ENCODE measurements around the gene SGMS1. TPM values are rescaled to one million over a fixed set of nuclear protein-coding genes. Genes with fewer than 3 reads are reported as not detected.
A peak's percentile ranks its signal among the peaks of the same experiment; 100 is the strongest.

The SGMS1 gene
- total RNA-seq, 4 donors from 2014 or later: 64.3 to 132 (median 87.0) TPM

DNA sequence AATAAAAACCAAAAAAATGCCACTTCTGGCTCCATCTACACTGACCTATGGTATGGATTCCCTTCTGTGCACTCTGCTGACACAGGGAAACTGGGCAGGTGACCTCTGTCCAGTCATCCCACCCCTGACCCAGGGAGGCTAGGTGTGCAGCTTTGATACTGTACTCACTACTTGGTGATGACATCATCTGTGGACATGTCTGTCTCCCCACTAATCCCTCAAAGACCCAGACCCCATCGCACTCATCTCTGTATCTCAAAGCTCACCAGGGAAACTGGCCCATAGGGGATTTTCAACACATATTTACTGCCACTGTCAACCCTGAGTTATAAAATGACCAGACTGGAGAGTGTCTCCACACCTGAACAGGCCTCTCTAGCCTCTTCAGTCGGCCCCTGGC is 10.6 kb downstream of the SGMS1 start:
- Histone ChIP-seq H3K4me3 (no peak overlapping the region), H3K36me3 (no peaks in the 10 kb centered on the region), H3K27me3 (no peaks in the 10 kb centered on the region), H3K9me3 (no peaks in the 10 kb centered on the region), H3K4me1 (peaks cover 23 to 81% (median 45%) of the 10 kb centered on the region in 4 donors), H3K27ac (replicated peaks in 1 of 4) (no peak overlapping the region)
- no peak for DNase-seq (ENCODE audit: extremely low spot score)
- TF ChIP-seq POLR2AphosphoS5 (IDR thresholded peaks at IDR 0.05) (no peak), EP300 (IDR thresholded peaks at IDR 0.05) (no peak)
- intact Hi-C loops (cut with DNase I): no loop called here
- WGBS: 53% methylated on average over 2 of the region's 2 CpGs

DNA sequence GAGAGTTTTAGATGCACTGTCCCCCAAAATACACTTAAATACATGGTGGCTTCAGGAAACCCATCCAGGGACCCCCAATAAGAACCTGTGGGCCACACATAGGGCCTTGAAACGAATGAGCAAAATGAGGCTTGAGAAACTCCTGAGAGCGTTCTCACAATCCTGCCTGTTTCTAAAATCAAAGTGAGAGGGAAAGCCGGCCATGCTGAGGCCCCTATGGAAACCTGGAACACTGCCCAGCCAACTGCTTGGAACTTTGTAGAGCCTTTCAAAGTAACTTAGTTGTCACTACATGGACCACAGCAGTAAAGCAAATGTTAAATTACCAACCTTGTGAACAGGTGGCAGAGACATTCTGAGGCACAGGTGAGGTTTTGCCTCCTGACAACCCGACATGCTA is 13.4 kb downstream of the SGMS1 start:
- Histone ChIP-seq H3K36me3 (no peaks in the 10 kb centered on the region), H3K4me3 (no peak overlapping the region), H3K27me3 (no peaks in the 10 kb centered on the region), H3K27ac (replicated peaks in 1 of 4) (peak overlapping the region; percentile 17 to 58 (median 26)), H3K4me1 (peaks cover 38 to 95% (median 68%) of the 10 kb centered on the region in 4 donors), H3K9me3 (no peaks in the 10 kb centered on the region)
- DNase-seq (ENCODE audit: extremely low spot score): no peak
- WGBS: 40% methylated on average over 4 of the region's 4 CpGs
- intact Hi-C loops (cut with DNase I): no loop called here
- TF ChIP-seq POLR2A (IDR thresholded peaks at IDR 0.05; ENCODE audit: low read depth) (no peak), EP300 (IDR thresholded peaks at IDR 0.05) (no peak), POLR2AphosphoS5 (IDR thresholded peaks at IDR 0.05) (no peak)
- TF ChIP-seq, protein P1, sequence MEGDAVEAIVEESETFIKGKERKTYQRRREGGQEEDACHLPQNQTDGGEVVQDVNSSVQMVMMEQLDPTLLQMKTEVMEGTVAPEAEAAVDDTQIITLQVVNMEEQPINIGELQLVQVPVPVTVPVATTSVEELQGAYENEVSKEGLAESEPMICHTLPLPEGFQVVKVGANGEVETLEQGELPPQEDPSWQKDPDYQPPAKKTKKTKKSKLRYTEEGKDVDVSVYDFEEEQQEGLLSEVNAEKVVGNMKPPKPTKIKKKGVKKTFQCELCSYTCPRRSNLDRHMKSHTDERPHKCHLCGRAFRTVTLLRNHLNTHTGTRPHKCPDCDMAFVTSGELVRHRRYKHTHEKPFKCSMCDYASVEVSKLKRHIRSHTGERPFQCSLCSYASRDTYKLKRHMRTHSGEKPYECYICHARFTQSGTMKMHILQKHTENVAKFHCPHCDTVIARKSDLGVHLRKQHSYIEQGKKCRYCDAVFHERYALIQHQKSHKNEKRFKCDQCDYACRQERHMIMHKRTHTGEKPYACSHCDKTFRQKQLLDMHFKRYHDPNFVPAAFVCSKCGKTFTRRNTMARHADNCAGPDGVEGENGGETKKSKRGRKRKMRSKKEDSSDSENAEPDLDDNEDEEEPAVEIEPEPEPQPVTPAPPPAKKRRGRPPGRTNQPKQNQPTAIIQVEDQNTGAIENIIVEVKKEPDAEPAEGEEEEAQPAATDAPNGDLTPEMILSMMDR (IDR thresholded peaks at IDR 0.05): no peak

DNA sequence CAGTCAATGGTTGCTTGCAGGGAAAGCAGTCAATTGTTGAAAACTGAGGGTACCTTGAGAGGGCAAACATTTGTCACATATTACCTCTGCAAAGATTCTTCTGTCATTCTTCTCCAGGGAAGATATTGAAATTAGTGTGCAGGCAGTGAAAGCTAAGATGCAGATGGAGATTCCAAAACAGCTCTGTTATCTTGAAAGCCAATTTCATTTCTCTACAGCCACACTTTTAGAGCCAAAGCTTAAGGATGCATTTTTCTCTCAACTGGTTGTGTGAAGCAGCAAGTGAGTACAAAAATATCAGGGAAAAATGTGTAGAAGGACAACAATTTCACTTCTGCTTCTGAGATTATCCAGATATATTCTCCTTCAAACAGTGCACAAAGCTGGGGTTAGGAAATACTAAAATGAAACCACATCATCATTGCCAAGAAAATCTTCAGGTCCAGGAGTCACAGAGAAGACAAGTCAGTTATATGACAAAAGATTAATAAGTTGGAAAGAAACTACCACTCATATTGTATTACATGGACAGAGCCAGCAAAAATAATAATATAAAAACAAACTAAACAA is 16.3 kb downstream of the SGMS1 start:
- Histone ChIP-seq H3K27ac (replicated peaks in 1 of 4) (peak overlapping the region; percentile 25 to 66 (median 46)), H3K9me3 (no peaks in the 10 kb centered on the region), H3K4me1 (peaks cover 50 to 94% (median 81%) of the 10 kb centered on the region in 4 donors), H3K4me3 (peak overlapping the region in 1 of 4 donors; percentile 8), H3K36me3 (no peaks in the 10 kb centered on the region), H3K27me3 (no peaks in the 10 kb centered on the region)
- DNase-seq (ENCODE audit: extremely low spot score): no peak
- intact Hi-C loops (cut with DNase I): loop anchor here (5.0 kb wide), 1 partner anchor 55 kb away; no protein-coding TSS in a partner anchor
- TF ChIP-seq POLR2A (IDR thresholded peaks at IDR 0.05; ENCODE audit: low read depth) (no peak), EP300 (IDR thresholded peaks at IDR 0.05) (no peak), POLR2AphosphoS5 (IDR thresholded peaks at IDR 0.05) (no peak)
- TF ChIP-seq, protein P1 (IDR thresholded peaks at IDR 0.05): no peak

DNA sequence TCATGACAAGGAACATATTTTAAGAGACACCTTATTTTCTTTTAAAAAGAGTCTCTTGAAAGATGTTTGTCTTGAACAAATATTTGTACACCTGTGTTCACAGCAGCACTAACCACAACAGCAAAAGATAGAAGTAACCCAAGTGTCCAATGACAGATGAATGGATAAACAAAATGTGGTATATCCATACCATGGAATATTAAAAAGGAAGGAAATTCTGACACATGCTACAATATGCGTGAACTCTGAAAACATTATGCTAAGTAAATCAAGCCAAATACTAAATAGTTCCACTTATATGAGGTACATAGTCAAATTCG is 17.8 kb downstream of the SGMS1 start:
- intact Hi-C loops (cut with DNase I): loop anchor here (5.0 kb wide), 1 partner anchor 54 kb away; no protein-coding TSS in a partner anchor
- no peak for TF ChIP-seq EP300 (IDR thresholded peaks at IDR 0.05)
- DNase-seq (ENCODE audit: extremely low spot score): no peak
- no peaks in the 10 kb centered on the region for H3K9me3 ChIP-seq
- H3K27ac ChIP-seq (replicated peaks in 1 of 4): peak overlapping the region; percentile 33 to 78 (median 57)
- no peak overlapping the region for H3K4me3 ChIP-seq
- no peaks in the 10 kb centered on the region for H3K36me3 ChIP-seq
- peaks cover 56 to 94% (median 87%) of the 10 kb centered on the region in 4 donors for H3K4me1 ChIP-seq
- no peaks in the 10 kb centered on the region for H3K27me3 ChIP-seq
- 84% methylated on average over 2 of the region's 2 CpGs for WGBS

DNA sequence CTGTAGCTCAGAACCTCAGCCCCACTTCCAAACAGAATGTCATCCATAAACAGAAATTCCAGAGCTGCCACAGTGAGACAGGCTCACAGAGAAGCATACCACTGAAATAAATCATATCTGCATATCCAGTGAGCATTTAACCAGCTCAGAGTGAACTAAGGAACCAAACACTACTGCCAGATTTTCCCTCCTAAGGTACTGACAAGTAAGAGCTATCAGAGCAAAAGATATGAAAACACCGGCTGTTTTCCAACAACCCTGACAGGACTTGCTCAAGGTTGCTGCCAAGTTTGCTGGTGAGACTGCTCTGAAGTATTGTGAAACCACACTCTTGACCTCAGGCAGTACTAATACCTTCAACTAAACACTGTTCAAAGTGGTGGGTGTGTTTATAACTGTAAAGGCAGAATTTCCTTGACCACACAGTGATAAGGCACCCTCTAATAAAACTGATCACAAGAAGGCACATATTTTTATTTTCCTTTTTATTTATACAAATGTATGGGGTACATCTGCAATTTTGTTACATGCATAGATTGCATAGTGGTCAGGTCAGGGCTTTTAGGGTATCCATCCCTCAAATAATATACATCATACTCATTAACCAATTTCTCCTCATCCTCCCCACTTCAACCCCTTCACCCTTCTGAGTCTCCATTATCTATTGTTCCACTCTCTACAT is 18.3 kb downstream of the SGMS1 start:
- no peaks in the 10 kb centered on the region for H3K27me3 ChIP-seq
- peaks cover 54 to 94% (median 82%) of the 10 kb centered on the region in 4 donors for H3K4me1 ChIP-seq
- no peaks in the 10 kb centered on the region for H3K9me3 ChIP-seq
- 11% methylated on average over 1 of the region's 1 CpG for WGBS
- H3K36me3 ChIP-seq: no peaks in the 10 kb centered on the region
- intact Hi-C loops (cut with DNase I): loop anchor here (5.0 kb wide), 1 partner anchor 53 kb away; no protein-coding TSS in a partner anchor
- H3K4me3 ChIP-seq: peak overlapping the region in 1 of 4 donors; percentile 19
- DNase-seq (ENCODE audit: extremely low spot score): no peak
- peak overlapping the region; percentile 33 to 78 (median 57) for H3K27ac ChIP-seq (replicated peaks in 1 of 4)
- TF ChIP-seq POLR2AphosphoS5 (IDR thresholded peaks at IDR 0.05): peak; percentile 65 to 77
- TF ChIP-seq EP300 (IDR thresholded peaks at IDR 0.05): no peak

DNA sequence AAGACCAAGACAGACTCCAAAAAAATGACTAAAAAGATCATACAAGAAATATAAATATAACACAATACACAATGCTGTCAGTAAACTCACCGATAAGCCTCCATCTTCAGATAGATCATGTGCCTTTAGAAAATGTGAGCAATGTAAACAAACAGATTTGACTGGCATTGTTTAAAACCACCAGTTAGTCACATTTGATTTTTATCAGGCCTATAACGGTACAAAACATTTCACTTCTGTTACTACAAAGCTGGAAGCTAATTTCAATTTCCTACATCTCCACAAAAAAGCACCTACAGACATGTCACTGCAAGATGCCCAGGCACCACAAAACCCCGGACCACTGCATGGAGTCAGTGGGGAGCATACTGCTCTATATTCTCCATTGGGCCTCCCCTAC is 18.9 kb downstream of the SGMS1 start:
- Histone ChIP-seq H3K27me3 (no peaks in the 10 kb centered on the region), H3K4me3 (peak overlapping the region in 1 of 4 donors; percentile 19), H3K9me3 (no peaks in the 10 kb centered on the region), H3K27ac (replicated peaks in 1 of 4) (peak overlapping the region; percentile 33 to 78 (median 57)), H3K4me1 (peaks cover 51 to 91% (median 76%) of the 10 kb centered on the region in 4 donors), H3K36me3 (no peaks in the 10 kb centered on the region)
- intact Hi-C loops (cut with DNase I): loop anchor here (5.0 kb wide), 1 partner anchor 53 kb away; no protein-coding TSS in a partner anchor
- DNase-seq (ENCODE audit: extremely low spot score): no peak
- 28% methylated on average over 3 of the region's 3 CpGs for WGBS
- TF ChIP-seq EP300 (IDR thresholded peaks at IDR 0.05) (no peak), POLR2A (IDR thresholded peaks at IDR 0.05; ENCODE audit: low read depth) (no peak), POLR2AphosphoS5 (IDR thresholded peaks at IDR 0.05) (no peak)
- TF ChIP-seq, protein P1 (IDR thresholded peaks at IDR 0.05): no peak
